Measurements from ENCODE around the gene PGD.

Gene PGD

GRCh38 chr1:10431070-10431730 is 32.3 kb downstream of the PGD start:
- Histone ChIP-seq H3K9ac (ENCODE audit: low read depth, low read length) (peak overlapping the region; percentile 63), H3K9me3 (ENCODE audit: insufficient read depth, low read length, severe bottlenecking) (no peaks in the 10 kb centered on the region), H3K27me3 (ENCODE audit: insufficient read depth, low read length, poor library complexity) (no peaks in the 10 kb centered on the region), H2AFZ (ENCODE audit: low read depth, low read length) (peak overlapping the region; percentile 84), H3K4me1 (ENCODE audit: insufficient read depth, low read length) (peaks cover 47% of the 10 kb centered on the region), H3K4me3 (ENCODE audit: low read depth in 1 of 2, low read length in 2 of 2) (peak overlapping the region; percentile 32 to 72), H3K27ac (ENCODE audit: low read length) (peak overlapping the region; percentile 91), H3K79me2 (ENCODE audit: insufficient read depth, low read length) (peaks cover 25% of the 10 kb centered on the region), H3K36me3 (ENCODE audit: insufficient read depth, low read length) (peaks cover 5% of the 10 kb centered on the region), H4K20me1 (ENCODE audit: insufficient read depth, low read length) (no peaks in the 10 kb centered on the region), H3K4me2 (ENCODE audit: insufficient read depth, low read length) (peak overlapping the region; percentile 92)
- ATAC-seq (ENCODE audit: insufficient read depth, low read depth) (0 out of 3 replicates have a peak, but pooled peaks have one; percentile 7), DNase-seq (peak; percentile 37)
- TF ChIP-seq CTCF (IDR thresholded peaks at IDR 0.05; ENCODE audit: borderline replicate concordance, extremely low read depth, low read length, poor library complexity, severe bottlenecking) (peak; percentile 5), EZH2 (IDR thresholded peaks at IDR 0.05; ENCODE audit: borderline replicate concordance, low read depth, low read length, severe bottlenecking) (no peak)

- no peak overlapping the region for H3K4me3 ChIP-seq (ENCODE audit: low read depth in 1 of 2, low read length in 2 of 2)
- H2AFZ ChIP-seq (ENCODE audit: low read depth, low read length), result no peak overlapping the region
- H3K79me2 ChIP-seq (ENCODE audit: insufficient read depth, low read length), result peaks cover 25% of the 10 kb centered on the region
- ATAC-seq (ENCODE audit: insufficient read depth, low read depth) (no peak), DNase-seq (no peak)
- no peaks in the 10 kb centered on the region for H3K9me3 ChIP-seq (ENCODE audit: insufficient read depth, low read length, severe bottlenecking)
- TF ChIP-seq CTCF (IDR thresholded peaks at IDR 0.05; ENCODE audit: borderline replicate concordance, extremely low read depth, low read length, poor library complexity, severe bottlenecking) (no peak), EZH2 (IDR thresholded peaks at IDR 0.05; ENCODE audit: borderline replicate concordance, low read depth, low read length, severe bottlenecking) (no peak)
- H3K4me2 ChIP-seq (ENCODE audit: insufficient read depth, low read length), result peak overlapping the region; percentile 27; the same call in 1 of the 2 replicates
- H3K27ac ChIP-seq (ENCODE audit: low read length), result no peak overlapping the region
- no peaks in the 10 kb centered on the region for H3K27me3 ChIP-seq (ENCODE audit: insufficient read depth, low read length, poor library complexity)
- H3K9ac ChIP-seq (ENCODE audit: low read depth, low read length), result peak overlapping the region; percentile 2; the same call in 1 of the 2 replicates
- no peaks in the 10 kb centered on the region for H4K20me1 ChIP-seq (ENCODE audit: insufficient read depth, low read length)
- H3K36me3 ChIP-seq (ENCODE audit: insufficient read depth, low read length), result peaks cover 5% of the 10 kb centered on the region
- H3K4me1 ChIP-seq (ENCODE audit: insufficient read depth, low read length), result peaks cover 42% of the 10 kb centered on the region
Measured at GRCh38 chr1:10432910-10433700, 34.2 kb downstream of the PGD start.

GRCh38 chr1:10433790-10434189 is 34.9 kb downstream of the PGD start:
- no peak overlapping the region for H3K4me2 ChIP-seq (ENCODE audit: insufficient read depth, low read length)
- no peak overlapping the region for H3K27ac ChIP-seq (ENCODE audit: low read length)

More at GRCh38 chr1:10433790-10434189, 34.9 kb downstream of the PGD start:
- Histone ChIP-seq H4K20me1 (ENCODE audit: insufficient read depth, low read length) (no peaks in the 10 kb centered on the region), H3K27me3 (ENCODE audit: insufficient read depth, low read length, poor library complexity) (no peaks in the 10 kb centered on the region), H3K36me3 (ENCODE audit: insufficient read depth, low read length) (peaks cover 5% of the 10 kb centered on the region), H3K4me3 (ENCODE audit: low read depth in 1 of 2, low read length in 2 of 2) (no peak overlapping the region), H3K9me3 (ENCODE audit: insufficient read depth, low read length, severe bottlenecking) (no peaks in the 10 kb centered on the region), H3K9ac (ENCODE audit: low read depth, low read length) (no peak overlapping the region), H3K4me1 (ENCODE audit: insufficient read depth, low read length) (peaks cover 37% of the 10 kb centered on the region), H2AFZ (ENCODE audit: low read depth, low read length) (no peak overlapping the region), H3K79me2 (ENCODE audit: insufficient read depth, low read length) (peaks cover 25% of the 10 kb centered on the region)
- TF ChIP-seq CTCF (IDR thresholded peaks at IDR 0.05; ENCODE audit: borderline replicate concordance, extremely low read depth, low read length, poor library complexity, severe bottlenecking) (no peak), EZH2 (IDR thresholded peaks at IDR 0.05; ENCODE audit: borderline replicate concordance, low read depth, low read length, severe bottlenecking) (no peak)
- no peak for DNase-seq
- no peak for ATAC-seq (ENCODE audit: insufficient read depth, low read depth)
